ENCODE results near the gene RPS27. TPM values are rescaled to one million over a fixed set of nuclear protein-coding genes. Genes with fewer than 3 reads are reported as not detected.

The RPS27 gene
- total RNA-seq, 1 experiment from 2014 or later: 2,544 TPM

DNA sequence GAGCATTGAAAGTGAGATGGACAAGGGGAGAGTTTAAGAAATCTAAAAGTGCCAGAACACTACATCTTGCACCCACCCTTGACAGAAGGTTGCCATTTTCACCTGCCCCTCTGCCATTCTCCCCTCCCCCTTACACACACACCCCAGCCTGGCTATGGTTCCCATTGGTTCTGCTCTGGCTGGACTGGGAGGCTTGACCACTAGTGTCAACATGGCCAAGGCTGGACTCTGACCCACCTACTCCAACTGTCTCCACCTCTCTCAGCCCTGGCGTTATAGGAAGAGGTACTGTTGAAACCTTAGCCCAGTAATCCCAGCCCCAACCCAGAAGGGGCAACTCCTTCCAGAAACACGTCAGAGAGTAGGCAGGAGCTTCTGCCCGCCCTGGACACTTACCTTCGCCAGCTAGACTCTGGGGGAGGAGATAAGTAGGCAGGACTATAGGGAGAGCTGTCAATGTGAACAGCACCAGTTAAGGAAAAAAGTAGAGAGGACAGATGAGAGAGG, 36.6 kb upstream of the RPS27 start:
- Histone ChIP-seq H2AFZ (ENCODE audit: low read length) (no peak overlapping the region), H4K20me1 (ENCODE audit: low read length) (peaks cover 10% of the 10 kb centered on the region), H3K9me3 (ENCODE audit: low read length) (no peaks in the 10 kb centered on the region), H3K9me2 (replicated peaks; ENCODE audit: low read length) (no peaks in the 10 kb centered on the region), H3K27me3 (ENCODE audit: low read length) (no peaks in the 10 kb centered on the region), H3K27ac (ENCODE audit: low read length) (no peak overlapping the region), H3F3A (ENCODE audit: low read length, unreplicated experiment) (peaks cover 2% of the 10 kb centered on the region), H3K36me3 (ENCODE audit: low read depth, low read length) (peaks cover 26% of the 10 kb centered on the region; the same call in 1 of the 2 replicates), H3K79me2 (ENCODE audit: low read length) (peaks cover 50% of the 10 kb centered on the region), H3K4me1 (ENCODE audit: insufficient read depth, low read length) (peaks cover 25% of the 10 kb centered on the region), H3K4me3 (ENCODE audit: low read length) (no peak overlapping the region), H3K4me2 (ENCODE audit: low read length) (no peak overlapping the region), H3K9ac (ENCODE audit: low read length) (no peak overlapping the region)
- POLR2A ChIA-PET (ENCODE audit: unreplicated experiment): no interaction called here
- DNase-seq (no peak), ATAC-seq (no peak)
- intact Hi-C loops (cut with micrococcal nuclease): no loop called here
- no TSS peak for BruUV-seq (replicated peaks)
- CTCF ChIA-PET: no interaction called here
- TF ChIP-seq EZH2phosphoT487 (IDR thresholded peaks at IDR 0.05; ENCODE audit: borderline replicate concordance, low read length) (no peak), EZH2 (IDR thresholded peaks at IDR 0.05; ENCODE audit: low read length, unreplicated experiment) (no peak)
- TF ChIP-seq, protein P1, sequence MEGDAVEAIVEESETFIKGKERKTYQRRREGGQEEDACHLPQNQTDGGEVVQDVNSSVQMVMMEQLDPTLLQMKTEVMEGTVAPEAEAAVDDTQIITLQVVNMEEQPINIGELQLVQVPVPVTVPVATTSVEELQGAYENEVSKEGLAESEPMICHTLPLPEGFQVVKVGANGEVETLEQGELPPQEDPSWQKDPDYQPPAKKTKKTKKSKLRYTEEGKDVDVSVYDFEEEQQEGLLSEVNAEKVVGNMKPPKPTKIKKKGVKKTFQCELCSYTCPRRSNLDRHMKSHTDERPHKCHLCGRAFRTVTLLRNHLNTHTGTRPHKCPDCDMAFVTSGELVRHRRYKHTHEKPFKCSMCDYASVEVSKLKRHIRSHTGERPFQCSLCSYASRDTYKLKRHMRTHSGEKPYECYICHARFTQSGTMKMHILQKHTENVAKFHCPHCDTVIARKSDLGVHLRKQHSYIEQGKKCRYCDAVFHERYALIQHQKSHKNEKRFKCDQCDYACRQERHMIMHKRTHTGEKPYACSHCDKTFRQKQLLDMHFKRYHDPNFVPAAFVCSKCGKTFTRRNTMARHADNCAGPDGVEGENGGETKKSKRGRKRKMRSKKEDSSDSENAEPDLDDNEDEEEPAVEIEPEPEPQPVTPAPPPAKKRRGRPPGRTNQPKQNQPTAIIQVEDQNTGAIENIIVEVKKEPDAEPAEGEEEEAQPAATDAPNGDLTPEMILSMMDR (conservative IDR thresholded peaks at IDR 0.05; ENCODE audit: low read depth, low read length): no peak

DNA sequence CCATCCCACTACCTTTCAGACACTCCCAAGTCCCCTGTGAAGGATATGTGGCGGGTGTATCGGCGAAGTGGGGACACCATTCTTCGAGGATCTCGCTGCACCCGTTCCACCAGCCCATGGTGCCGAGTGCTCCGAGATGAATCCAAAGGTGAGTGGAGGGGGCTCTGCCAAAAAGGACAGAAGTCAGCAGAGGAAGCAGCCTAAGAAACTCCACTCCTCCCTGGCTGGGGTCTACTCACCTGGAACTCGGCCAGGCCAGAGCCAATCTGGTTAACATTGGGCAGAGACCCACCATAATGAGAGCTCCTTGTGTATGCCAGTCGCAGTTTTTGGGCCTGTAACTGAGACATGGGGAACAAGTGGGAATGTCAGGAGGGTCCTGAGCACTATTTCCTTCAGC, 35.7 kb upstream of the RPS27 start:
- H3K4me3 ChIP-seq (ENCODE audit: low read length): no peak overlapping the region
- POLR2A ChIA-PET (ENCODE audit: unreplicated experiment): no interaction called here
- H3K27ac ChIP-seq (ENCODE audit: low read length): no peak overlapping the region
- H2AFZ ChIP-seq (ENCODE audit: low read length): no peak overlapping the region
- no peaks in the 10 kb centered on the region for H3K27me3 ChIP-seq (ENCODE audit: low read length)
- BruUV-seq (replicated peaks): no TSS peak
- peaks cover 30% of the 10 kb centered on the region for H3K4me1 ChIP-seq (ENCODE audit: insufficient read depth, low read length)
- H3K36me3 ChIP-seq (ENCODE audit: low read depth, low read length): peaks cover 25% of the 10 kb centered on the region; the same call in 1 of the 2 replicates
- H3K79me2 ChIP-seq (ENCODE audit: low read length): peaks cover 50% of the 10 kb centered on the region
- DNase-seq (no peak), ATAC-seq (no peak)
- peaks cover 7% of the 10 kb centered on the region for H3F3A ChIP-seq (ENCODE audit: low read length, unreplicated experiment)
- H3K4me2 ChIP-seq (ENCODE audit: low read length): no peak overlapping the region
- peaks cover 10% of the 10 kb centered on the region for H4K20me1 ChIP-seq (ENCODE audit: low read length)
- H3K9me2 ChIP-seq (replicated peaks; ENCODE audit: low read length): no peaks in the 10 kb centered on the region
- H3K9ac ChIP-seq (ENCODE audit: low read length): no peak overlapping the region
- no peaks in the 10 kb centered on the region for H3K9me3 ChIP-seq (ENCODE audit: low read length)
- intact Hi-C loops (cut with micrococcal nuclease): no loop called here
- CTCF ChIA-PET: no interaction called here
- TF ChIP-seq, protein P1 (conservative IDR thresholded peaks at IDR 0.05; ENCODE audit: low read depth, low read length): no peak
- no peak for TF ChIP-seq EZH2phosphoT487 (IDR thresholded peaks at IDR 0.05; ENCODE audit: borderline replicate concordance, low read length)
- TF ChIP-seq EZH2 (IDR thresholded peaks at IDR 0.05; ENCODE audit: low read length, unreplicated experiment): no peak

DNA sequence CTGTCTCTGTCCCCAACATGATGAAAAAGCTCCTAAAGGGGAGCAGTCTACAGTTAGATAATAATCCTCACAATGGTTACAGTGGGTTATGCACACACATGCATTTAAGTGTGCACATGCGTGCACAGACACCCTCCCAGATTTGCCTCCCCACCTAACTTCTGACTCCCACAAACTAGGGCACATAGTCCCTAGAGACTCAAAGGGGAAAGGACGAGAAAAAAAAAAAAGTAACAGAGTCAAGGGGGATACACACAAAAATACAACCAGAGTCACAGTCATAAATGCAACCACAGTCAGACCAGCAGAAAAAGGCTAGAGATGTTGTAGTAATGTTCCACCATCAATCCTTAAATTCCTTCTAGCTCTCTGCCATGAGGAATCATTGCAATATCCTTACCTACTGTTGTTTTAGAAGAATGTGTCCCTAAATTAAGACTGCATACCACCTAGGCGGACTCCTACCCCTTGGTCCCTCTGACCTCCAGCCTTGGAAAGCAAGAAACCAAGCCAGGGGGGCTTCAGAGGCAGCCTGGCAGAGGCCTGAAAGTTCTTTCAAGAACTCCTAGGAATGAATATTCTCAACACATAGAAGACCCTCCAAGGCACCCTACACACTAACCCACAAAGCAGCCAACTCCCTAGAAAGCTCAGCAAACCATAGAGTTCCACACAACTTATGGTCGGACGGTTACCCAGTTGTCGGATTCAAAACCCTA, 33.4 kb upstream of the RPS27 start:
- no TSS peak for BruUV-seq (replicated peaks)
- H3K36me3 ChIP-seq (ENCODE audit: low read depth, low read length): peaks cover 13% of the 10 kb centered on the region; the same call in 1 of the 2 replicates
- ChIA-PET CTCF (interaction anchor here (1.0 kb wide), 1 partner anchor 11 kb away, joined by 3 read pairs; the partner anchor contains the start of gene DENND4B), POLR2A (ENCODE audit: unreplicated experiment) (no interaction called here)
- DNase-seq (no peak), ATAC-seq (no peak)
- TF ChIP-seq, protein P1 (conservative IDR thresholded peaks at IDR 0.05; ENCODE audit: low read depth, low read length): no peak
- TF ChIP-seq EZH2 (IDR thresholded peaks at IDR 0.05; ENCODE audit: low read length, unreplicated experiment) (no peak), EZH2phosphoT487 (IDR thresholded peaks at IDR 0.05; ENCODE audit: borderline replicate concordance, low read length) (no peak)
- peak overlapping the region; percentile 96 for H2AFZ ChIP-seq (ENCODE audit: low read length)
- peak overlapping the region; percentile 83 for H3K4me2 ChIP-seq (ENCODE audit: low read length)
- H3K9me3 ChIP-seq (ENCODE audit: low read length): no peaks in the 10 kb centered on the region
- intact Hi-C loops (cut with micrococcal nuclease): no loop called here
- H4K20me1 ChIP-seq (ENCODE audit: low read length): peaks cover 10% of the 10 kb centered on the region
- H3K4me3 ChIP-seq (ENCODE audit: low read length): peak overlapping the region; percentile 97
- no peaks in the 10 kb centered on the region for H3K9me2 ChIP-seq (replicated peaks; ENCODE audit: low read length)
- peaks cover 7% of the 10 kb centered on the region for H3F3A ChIP-seq (ENCODE audit: low read length, unreplicated experiment)
- peaks cover 61% of the 10 kb centered on the region for H3K79me2 ChIP-seq (ENCODE audit: low read length)
- H3K4me1 ChIP-seq (ENCODE audit: insufficient read depth, low read length): peaks cover 35% of the 10 kb centered on the region
- H3K9ac ChIP-seq (ENCODE audit: low read length): peak overlapping the region; percentile 88
- H3K27me3 ChIP-seq (ENCODE audit: low read length): no peaks in the 10 kb centered on the region
- no peak overlapping the region for H3K27ac ChIP-seq (ENCODE audit: low read length)
